Mononuclear cell (primary cell): Measurements from ENCODE around the gene TAS2R31. TPM values are rescaled to one million over a fixed set of nuclear protein-coding genes. Genes with fewer than 3 reads are reported as not detected.
"Not testable (repeated sequence)": the region's sequence is repeated elsewhere in the genome, so short reads cannot be mapped to it uniquely, and the experiment has no call there.

Source experiments
- H3K27me3 ChIP-seq: 2 replicates; pipeline ENCODE4 v1.6.0; 2011; ENCODE audit warnings: low read length, control low read depth; ENCODE audit not compliant: insufficient read depth
- H3K4me1 ChIP-seq: 2 replicates; pipeline ENCODE4 v1.5.1; 2011; ENCODE audit warnings: mild to moderate bottlenecking, low read length, control low read depth; ENCODE audit not compliant: insufficient read depth
- H3K4me3 ChIP-seq: 2 replicates; pipeline ENCODE4 v1.5.1; 2011; ENCODE audit warnings: mild to moderate bottlenecking, low read length, moderate library complexity
- H3K9me3 ChIP-seq: 2 replicates; pipeline ENCODE4 v1.5.1; 2011; ENCODE audit warnings: low read depth, mild to moderate bottlenecking, control low read depth, low read length
- total RNA-seq: library from RNA; depleted of rRNA; stranded (reverse); fragments of >200 nt; gene quantifications from one replicate; pipeline ENCODE4 v1.2.3, GENCODE V29; 2012

Gene TAS2R31
- total RNA-seq, 1 donor: 3.9 TPM

DNA sequence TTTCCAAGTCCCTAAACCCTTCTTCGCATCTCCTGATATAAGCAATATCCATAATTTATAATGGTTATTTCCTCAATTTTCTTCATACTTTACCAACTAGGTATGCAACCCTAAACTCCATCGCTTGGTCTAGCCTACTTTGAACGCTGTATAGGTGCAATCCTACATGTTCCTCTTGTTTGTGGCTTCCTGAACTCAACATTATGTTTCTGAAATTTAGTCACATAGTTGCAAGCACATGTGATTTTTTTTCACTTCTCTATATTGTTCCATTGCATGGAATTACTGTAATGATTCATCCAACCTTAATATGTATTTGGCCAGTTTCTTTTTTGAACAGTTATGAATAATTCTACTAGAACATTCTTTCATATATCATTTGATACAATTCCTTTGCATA lies 2.8 kb upstream of the TAS2R31 start:
- H3K9me3 ChIP-seq, H3K4me1 ChIP-seq, H3K27me3 ChIP-seq, H3K4me3 ChIP-seq: not testable (repeated sequence)

DNA sequence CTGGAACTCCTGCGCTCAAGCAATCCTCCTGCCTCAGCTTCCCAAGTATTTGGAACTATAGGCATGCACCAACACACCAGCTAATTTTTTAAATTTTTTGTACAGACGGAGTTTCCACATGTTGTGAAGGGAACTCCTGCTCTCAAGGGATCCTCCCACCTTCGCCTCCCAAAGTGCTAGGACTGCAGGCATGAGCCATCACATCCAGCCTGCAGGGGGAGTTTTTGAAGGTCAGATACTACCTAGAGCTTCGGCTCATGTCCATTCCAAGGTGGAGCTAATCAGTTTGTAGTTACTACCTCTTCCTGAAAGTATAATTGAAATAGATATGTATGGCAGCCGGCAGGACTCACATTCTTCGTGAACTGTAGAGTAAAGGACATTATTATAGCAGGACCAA lies 5.1 kb downstream of the TAS2R31 start:
- H3K27me3 ChIP-seq: no peaks in the 10 kb centered on the region
- H3K4me3 ChIP-seq: no peak overlapping the region

GRCh38 chr12:11023387-11023786 lies 7.8 kb downstream of the TAS2R31 start:
- Histone ChIP-seq H3K27me3 (no peaks in the 10 kb centered on the region), H3K4me1 (no peaks in the 10 kb centered on the region), H3K4me3 (no peak overlapping the region), H3K9me3 (no peaks in the 10 kb centered on the region)

More for the DNA sequence above, 5.1 kb downstream of the TAS2R31 start:
- H3K9me3 ChIP-seq: no peaks in the 10 kb centered on the region
- H3K4me1 ChIP-seq: no peaks in the 10 kb centered on the region

GRCh38 chr12:11022520-11022919 lies 8.7 kb downstream of the TAS2R31 start, which contains the start of gene TAS2R19:
TSS of gene TAS2R19 (minus strand) at chr12:11022620. CDS start at chr12:11022571, 49 bp downstream.
- Histone ChIP-seq H3K9me3 (no peaks in the 10 kb centered on the region), H3K27me3 (no peaks in the 10 kb centered on the region), H3K4me3 (no peak within 1 kb of the TSS), H3K4me1 (no peaks in the 10 kb centered on the region)

DNA sequence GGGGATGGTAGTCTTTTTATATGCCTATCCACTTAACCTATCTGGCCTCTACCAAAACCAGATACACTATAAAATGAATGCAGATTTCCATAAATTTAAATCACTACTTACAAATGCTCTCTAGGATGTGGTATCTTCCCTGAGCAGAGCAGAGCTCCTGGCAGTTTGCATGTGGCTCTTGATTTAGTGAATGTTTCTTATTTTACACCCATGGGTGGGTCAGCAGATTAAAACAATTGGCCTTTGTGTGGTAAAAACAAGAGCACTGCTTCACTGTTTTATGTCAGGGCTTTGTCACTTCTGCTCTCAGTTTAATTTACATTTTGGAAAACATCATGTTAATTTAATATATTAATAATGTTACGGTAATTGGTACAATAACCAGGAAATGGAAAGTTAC lies 14.3 kb downstream of the TAS2R31 start:
- Histone ChIP-seq H3K9me3 (no peaks in the 10 kb centered on the region), H3K4me1 (no peaks in the 10 kb centered on the region), H3K4me3 (no peak overlapping the region), H3K27me3 (no peaks in the 10 kb centered on the region)

DNA sequence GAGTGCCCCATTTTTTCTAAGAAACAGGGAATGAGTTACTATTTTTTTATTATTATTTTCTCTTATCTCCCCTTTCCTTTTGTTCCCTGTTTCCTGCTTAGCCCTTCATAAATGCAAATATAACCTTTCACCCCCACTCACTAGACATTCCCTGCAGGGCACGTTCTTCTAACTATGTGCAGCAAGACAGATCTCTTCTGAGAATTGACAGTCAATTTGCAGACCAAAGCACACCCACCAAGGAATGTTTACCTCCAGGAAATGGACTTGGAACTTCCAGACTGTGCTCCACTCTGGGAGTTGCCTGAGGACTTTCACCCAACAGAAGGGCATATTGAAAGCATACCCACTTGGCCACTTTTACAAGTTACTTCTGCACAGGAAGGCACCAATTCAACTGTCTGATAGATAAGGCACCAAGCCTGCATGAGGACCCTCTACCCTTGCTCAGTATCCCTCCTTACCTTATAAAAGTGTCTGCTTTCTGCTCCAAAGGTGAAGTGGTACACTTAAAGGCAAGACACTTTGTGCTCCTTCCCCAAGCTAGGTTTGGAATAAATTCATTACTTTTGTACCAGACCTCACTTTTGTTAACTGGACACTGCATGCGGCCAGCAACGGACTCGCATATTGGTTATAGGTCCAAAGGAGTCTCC lies 15.3 kb downstream of the TAS2R31 start:
- Histone ChIP-seq H3K27me3 (no peaks in the 10 kb centered on the region), H3K4me3 (no peak overlapping the region), H3K4me1 (no peaks in the 10 kb centered on the region), H3K9me3 (no peaks in the 10 kb centered on the region)

DNA sequence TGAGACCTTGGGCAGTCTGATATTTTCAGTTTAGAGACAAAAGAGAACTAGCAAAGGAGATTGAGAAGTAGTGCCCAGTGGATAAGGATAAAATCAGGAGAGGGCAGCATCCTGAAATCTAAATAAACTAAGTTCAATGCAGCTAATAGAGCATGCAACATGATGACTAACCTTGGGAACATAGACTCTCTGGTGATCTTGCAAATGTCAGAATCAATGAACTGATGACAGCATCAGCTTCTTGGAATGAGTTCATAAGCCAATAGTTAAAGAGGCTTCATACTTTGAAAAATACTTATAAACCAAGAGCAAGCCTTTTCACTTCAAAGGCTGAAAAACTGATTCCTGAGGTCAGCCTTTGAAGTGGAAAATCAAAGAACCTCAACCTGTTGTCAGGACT lies 17.0 kb downstream of the TAS2R31 start:
- H3K4me3 ChIP-seq: no peak overlapping the region
- H3K9me3 ChIP-seq: no peaks in the 10 kb centered on the region
- H3K4me1 ChIP-seq: no peaks in the 10 kb centered on the region
- H3K27me3 ChIP-seq: no peaks in the 10 kb centered on the region

DNA sequence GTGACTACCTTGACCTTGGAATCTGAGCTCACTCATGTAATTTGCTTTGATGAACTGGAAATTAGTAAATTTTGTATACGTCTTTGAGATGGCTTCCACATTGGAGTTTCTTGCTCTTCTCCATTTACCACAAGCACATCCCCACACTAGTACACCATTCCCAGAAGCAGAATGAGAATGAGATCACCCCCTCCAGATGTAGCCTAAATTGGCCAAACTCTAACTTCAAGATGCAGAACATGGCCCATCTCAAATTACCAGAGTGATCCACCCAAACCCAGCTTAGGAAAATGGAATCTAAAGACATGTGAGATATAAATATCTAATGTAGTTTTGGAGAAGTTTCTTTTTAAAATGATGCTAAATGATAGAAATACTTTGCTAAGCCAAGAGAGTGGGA lies 23.6 kb downstream of the TAS2R31 start:
- H3K4me3 ChIP-seq: no peak overlapping the region
- no peaks in the 10 kb centered on the region for H3K27me3 ChIP-seq
- no peaks in the 10 kb centered on the region for H3K9me3 ChIP-seq
- no peaks in the 10 kb centered on the region for H3K4me1 ChIP-seq

- Histone ChIP-seq H3K27me3 (no peaks in the 10 kb centered on the region), H3K4me1 (no peaks in the 10 kb centered on the region), H3K9me3 (no peaks in the 10 kb centered on the region), H3K4me3 (no peak within 1 kb of the TSS)
These were observed 33.0 kb downstream of the TAS2R31 start, which contains the start of gene TAS2R20 for GRCh38 chr12:10998204-10998603. TSS of gene TAS2R20 (minus strand) at chr12:10998304. CDS start at chr12:10997875, 429 bp downstream.

DNA sequence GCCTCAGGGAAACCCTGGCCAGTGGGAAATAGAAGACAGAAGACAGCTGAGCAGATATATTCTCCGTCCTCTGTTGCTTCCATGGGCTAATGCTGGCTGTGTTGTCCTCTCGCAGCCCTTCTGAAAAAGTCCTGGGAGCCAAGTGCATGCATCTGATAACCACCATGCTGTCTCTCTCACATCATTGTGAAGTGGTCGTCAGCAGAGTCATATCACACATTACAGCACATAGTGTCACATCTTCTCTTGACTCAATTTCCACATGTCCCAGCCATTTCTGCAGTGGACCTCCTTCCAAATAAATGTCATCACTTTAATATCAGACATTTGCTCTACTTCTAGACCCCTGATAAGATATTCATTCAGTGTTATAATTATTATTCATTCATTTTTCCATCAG lies 36.9 kb downstream of the TAS2R31 start:
- Histone ChIP-seq H3K27me3 (no peaks in the 10 kb centered on the region), H3K4me3 (no peak overlapping the region), H3K9me3 (no peaks in the 10 kb centered on the region), H3K4me1 (no peaks in the 10 kb centered on the region)

DNA sequence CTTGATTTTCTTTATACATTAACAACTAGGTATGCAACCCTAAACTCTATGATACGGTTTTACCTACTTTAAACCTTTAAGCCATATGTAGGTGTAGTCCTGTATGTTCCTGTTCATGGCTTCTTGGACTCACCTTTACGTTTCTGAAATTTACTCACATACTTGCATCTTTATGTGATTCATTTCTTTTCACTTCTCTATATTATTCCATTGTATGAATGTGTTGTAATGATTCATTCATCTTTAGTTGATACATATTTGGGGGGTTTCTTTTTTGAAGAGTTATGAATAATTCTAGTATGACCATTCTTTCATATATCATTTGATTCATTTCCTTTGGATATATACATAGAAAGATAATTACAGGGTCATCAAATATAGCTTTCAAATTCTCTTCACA lies 42.1 kb downstream of the TAS2R31 start:
- H3K4me3 ChIP-seq: no peak overlapping the region
- no peaks in the 10 kb centered on the region for H3K27me3 ChIP-seq
- no peaks in the 10 kb centered on the region for H3K4me1 ChIP-seq

DNA sequence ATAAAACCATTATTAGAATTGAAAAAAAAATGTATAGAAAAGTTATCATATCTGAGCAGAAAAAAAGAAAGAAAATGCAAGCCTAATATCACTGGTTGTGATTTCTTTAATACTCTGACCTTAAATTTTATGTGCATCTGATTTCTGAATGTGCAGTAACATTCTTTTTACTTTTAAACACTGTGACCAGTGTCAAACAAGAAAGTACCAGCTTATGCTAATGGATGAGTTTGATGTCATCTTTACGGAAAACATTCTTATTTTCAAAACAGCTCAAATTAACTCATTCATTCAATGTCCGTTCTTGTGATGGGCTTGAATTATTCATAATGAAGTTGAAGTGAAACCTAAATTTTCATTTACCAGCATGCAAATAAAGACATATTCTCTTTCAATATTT lies 44.4 kb downstream of the TAS2R31 start, which contains the start of gene TAS2R50:
Gene TAS2R50, minus strand, starts transcription at position 101 of the 400 bp plus-strand sequence. Its CDS starts 52 bp downstream, at position 49.
- Histone ChIP-seq H3K4me1 (peaks cover 12% of the 10 kb centered on the region), H3K9me3 (no peaks in the 10 kb centered on the region), H3K27me3 (no peaks in the 10 kb centered on the region), H3K4me3 (no peak within 1 kb of the TSS)

More for the DNA sequence above, 42.1 kb downstream of the TAS2R31 start:
- no peaks in the 10 kb centered on the region for H3K9me3 ChIP-seq

GRCh38 chr12:10982244-10982643 lies 49.0 kb downstream of the TAS2R31 start:
- Histone ChIP-seq H3K4me1 (peaks cover 15% of the 10 kb centered on the region), H3K4me3 (no peak overlapping the region), H3K9me3 (no peaks in the 10 kb centered on the region), H3K27me3 (no peaks in the 10 kb centered on the region)
